ENCODE results near the gene CASS4.

GRCh38 chr20:56430957-56431356 is 18.9 kb downstream of the CASS4 start:
- TF ChIP-seq CTCF (IDR thresholded peaks at IDR 0.05) (no peak), POLR2A (IDR thresholded peaks at IDR 0.05) (no peak)
